BLaER1 treated with 17β-estradiol and CSF1 and Interleukin-3, amounts not matched to agents 10 nM and 100 nM (cell line): ENCODE results near the gene SH3TC1.

Source experiments
- H3K27ac ChIP-seq, 11 experiments: shearing (Covaris generic); formaldehyde crosslinking; 2 replicates each; pipeline ENCODE4 v1.8.1; 2022
- H3K27me3 ChIP-seq, 11 experiments: shearing (Covaris generic); formaldehyde crosslinking; 2 replicates each; pipeline ENCODE4 v1.8.1; 2022
- H3K36me3 ChIP-seq, 11 experiments: shearing (Covaris generic); formaldehyde crosslinking; 2 replicates each; pipeline ENCODE4 v1.8.1; 2022
- H3K4me1 ChIP-seq, 10 experiments: shearing (Covaris generic); formaldehyde crosslinking; 2 replicates each; pipeline ENCODE4 v1.8.1; 2022
- H3K4me2 ChIP-seq, 11 experiments: shearing (Covaris generic); formaldehyde crosslinking; 2 replicates each; pipeline ENCODE4 v1.8.1; 2022
- H3K4me3 ChIP-seq, 10 experiments: shearing (Covaris generic); formaldehyde crosslinking; 2 replicates each; pipeline ENCODE4 v1.8.1; 2022
- H3K9ac ChIP-seq, 11 experiments: shearing (Covaris generic); formaldehyde crosslinking; 2 replicates each; pipeline ENCODE4 v1.8.1; 2022
- H3K9me3 ChIP-seq, 11 experiments: shearing (Covaris generic); formaldehyde crosslinking; replicated peaks in 1 of 11; 2 replicates each; pipeline ENCODE4 v1.8.1; 2022
- H4K20me1 ChIP-seq, 11 experiments: shearing (Covaris generic); formaldehyde crosslinking; 2 replicates each; pipeline ENCODE4 v1.8.1; 2022
- Cebpa-rat ChIP-seq, 11 experiments: shearing (Covaris generic); IDR thresholded peaks; 2 replicates each; pipeline ENCODE4 v1.8.1; 2022

Gene SH3TC1

GRCh38 chr4:8287343-8288280 is 88.5 kb downstream of the SH3TC1 start:
- Histone ChIP-seq H3K4me1 (peaks cover 35 to 89% (median 86%) of the 10 kb centered on the region in 10 experiments), H3K36me3 (peaks cover 0 to 100% (median 66%) of the 10 kb centered on the region in 11 experiments; a peak in 15 of 22 replicates), H3K27ac (peak overlapping the region in 4 of 11 experiments; percentile 15 to 59 (median 46); a peak in 6 of 22 replicates), H4K20me1 (peaks cover 0 to 80% (median 27%) of the 10 kb centered on the region in 11 experiments; a peak in 15 of 22 replicates), H3K9me3 (no peaks in the 10 kb centered on the region), H3K27me3 (peaks cover 0 to 15% (median 0%) of the 10 kb centered on the region in 11 experiments; a peak in 4 of 22 replicates), H3K4me3 (no peak overlapping the region), H3K4me2 (peak overlapping the region; percentile 20 to 100 (median 63); a peak in 20 of 22 replicates), H3K9ac (no peak overlapping the region)
- TF ChIP-seq Cebpa-rat (IDR thresholded peaks at IDR 0.05), result peak in 1 of 11 experiments; percentile 27; a peak in 1 of 22 replicates

GRCh38 chr4:8289151-8289750 is 90.2 kb downstream of the SH3TC1 start:
- 0 out of 22 replicates have a peak overlapping the region, but pooled peaks of 1 of the 11 experiments have one; percentile 2 for H3K9ac ChIP-seq
- no peak overlapping the region for H3K4me3 ChIP-seq
- H4K20me1 ChIP-seq, result peaks cover 0 to 77% (median 10%) of the 10 kb centered on the region in 11 experiments; a peak in 10 of 22 replicates
- H3K27me3 ChIP-seq, result 0 out of 22 replicates have a peak, but pooled peaks cover 0 to 6% (median 0%) of the 10 kb centered on the region in 11 experiments
- no peak for TF ChIP-seq Cebpa-rat (IDR thresholded peaks at IDR 0.05)
- H3K9me3 ChIP-seq, result no peaks in the 10 kb centered on the region; a peak in 1 of 22 replicates
- H3K36me3 ChIP-seq, result peaks cover 0 to 100% (median 79%) of the 10 kb centered on the region in 11 experiments; a peak in 17 of 22 replicates
- 0 out of 22 replicates have a peak overlapping the region, but pooled peaks of 1 of the 11 experiments have one; percentile 1 for H3K27ac ChIP-seq
- H3K4me2 ChIP-seq, result peak overlapping the region in 9 of 11 experiments; percentile 46 to 100 (median 79); a peak in 17 of 22 replicates
- H3K4me1 ChIP-seq, result peaks cover 18 to 73% (median 71%) of the 10 kb centered on the region in 10 experiments

GRCh38 chr4:8289956-8290700 is 91.0 kb downstream of the SH3TC1 start:
- 0 out of 22 replicates have a peak overlapping the region, but pooled peaks of 1 of the 11 experiments have one; percentile 2 for H3K9ac ChIP-seq
- no peak overlapping the region for H3K4me3 ChIP-seq
- peaks cover 0 to 68% (median 6%) of the 10 kb centered on the region in 11 experiments; a peak in 9 of 22 replicates for H4K20me1 ChIP-seq
- H3K4me1 ChIP-seq, result peaks cover 19 to 68% (median 63%) of the 10 kb centered on the region in 10 experiments
- no peaks in the 10 kb centered on the region; a peak in 1 of 22 replicates for H3K9me3 ChIP-seq
- peaks cover 0 to 100% (median 78%) of the 10 kb centered on the region in 11 experiments; a peak in 17 of 22 replicates for H3K36me3 ChIP-seq
- H3K27me3 ChIP-seq, result 0 out of 22 replicates have a peak, but pooled peaks cover 0 to 6% (median 0%) of the 10 kb centered on the region in 11 experiments
- TF ChIP-seq Cebpa-rat (IDR thresholded peaks at IDR 0.05), result no peak
- 0 out of 22 replicates have a peak overlapping the region, but pooled peaks of 1 of the 11 experiments have one; percentile 1 for H3K27ac ChIP-seq
- peak overlapping the region; percentile 22 to 100 (median 63); a peak in 21 of 22 replicates for H3K4me2 ChIP-seq

- Histone ChIP-seq H3K4me3 (no peak overlapping the region), H3K4me1 (peaks cover 24 to 68% (median 62%) of the 10 kb centered on the region in 10 experiments), H3K36me3 (peaks cover 0 to 100% (median 78%) of the 10 kb centered on the region in 11 experiments; a peak in 17 of 22 replicates), H3K27ac (no peak overlapping the region), H3K4me2 (peak overlapping the region; percentile 22 to 100 (median 63); a peak in 21 of 22 replicates), H3K27me3 (0 out of 22 replicates have a peak, but pooled peaks cover 0 to 6% (median 0%) of the 10 kb centered on the region in 11 experiments), H4K20me1 (peaks cover 0 to 67% (median 6%) of the 10 kb centered on the region in 11 experiments; a peak in 8 of 22 replicates), H3K9ac (0 out of 22 replicates have a peak overlapping the region, but pooled peaks of 1 of the 11 experiments have one; percentile 2), H3K9me3 (no peaks in the 10 kb centered on the region; a peak in 1 of 22 replicates)
- no peak for TF ChIP-seq Cebpa-rat (IDR thresholded peaks at IDR 0.05)
Measured at GRCh38 chr4:8290701-8290970, 91.5 kb downstream of the SH3TC1 start.
